ENCODE results near the gene CXCR6. TPM values are rescaled to one million over a fixed set of nuclear protein-coding genes. Genes with fewer than 3 reads are reported as not detected.

CXCR6 gene
- total RNA-seq, 1 donor from 2014 or later = not detected

DNA sequence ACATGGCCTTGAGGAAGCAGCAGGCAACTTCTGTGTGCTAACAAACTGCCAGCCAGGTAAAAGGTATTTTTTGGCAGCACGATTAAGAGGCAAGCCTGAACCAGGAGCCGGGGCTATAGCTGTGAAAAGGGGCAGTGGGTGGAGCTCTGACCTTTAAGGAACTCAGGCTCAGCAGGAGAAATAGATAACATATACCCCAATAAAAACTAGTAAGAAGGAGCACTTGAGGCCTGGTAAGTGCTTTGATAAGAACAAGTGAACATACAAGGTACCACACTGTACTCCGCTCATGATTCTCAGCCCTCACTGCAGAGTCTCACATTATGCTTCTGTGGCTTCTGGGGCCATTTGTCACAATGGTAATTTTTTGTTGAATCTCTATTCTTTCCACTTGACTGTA is 46.9 kb downstream of the CXCR6 start:
- Histone ChIP-seq H3K4me1 (ENCODE audit: insufficient read depth, low read length) (peaks cover 57% of the 10 kb centered on the region), H2AFZ (ENCODE audit: low read depth, low read length) (no peak overlapping the region), H3K4me2 (ENCODE audit: low read length) (no peak overlapping the region), H3K27me3 (ENCODE audit: insufficient read depth, low read length) (no peaks in the 10 kb centered on the region), H3K9me3 (ENCODE audit: insufficient read depth, low read depth, low read length) (no peaks in the 10 kb centered on the region), H3K79me2 (ENCODE audit: insufficient read depth, low read length) (peaks cover 38% of the 10 kb centered on the region), H3K4me3 (ENCODE audit: insufficient read depth, low read depth, low read length) (no peak overlapping the region), H3K36me3 (ENCODE audit: insufficient read depth, low read length) (no peaks in the 10 kb centered on the region), H3K27ac (ENCODE audit: low read depth, low read length) (no peak overlapping the region), H4K20me1 (ENCODE audit: insufficient read depth, low read length) (peaks cover 12% of the 10 kb centered on the region), H3K9ac (ENCODE audit: low read length) (no peak overlapping the region)
- H3K4me1 Mint-ChIP-seq (ENCODE audit: low read depth, unreplicated experiment) = peaks cover 49% of the 10 kb centered on the region
- no peak overlapping the region for H3K4me3 Mint-ChIP-seq (ENCODE audit: unreplicated experiment)
- H3K36me3 Mint-ChIP-seq (ENCODE audit: low read depth, unreplicated experiment) = no peaks in the 10 kb centered on the region
- no peaks in the 10 kb centered on the region for H3K9me3 Mint-ChIP-seq (ENCODE audit: unreplicated experiment)
- no peak for TF ChIP-seq EZH2 (IDR thresholded peaks at IDR 0.05; ENCODE audit: insufficient read depth, low read length)
- TF ChIP-seq, protein P1, sequence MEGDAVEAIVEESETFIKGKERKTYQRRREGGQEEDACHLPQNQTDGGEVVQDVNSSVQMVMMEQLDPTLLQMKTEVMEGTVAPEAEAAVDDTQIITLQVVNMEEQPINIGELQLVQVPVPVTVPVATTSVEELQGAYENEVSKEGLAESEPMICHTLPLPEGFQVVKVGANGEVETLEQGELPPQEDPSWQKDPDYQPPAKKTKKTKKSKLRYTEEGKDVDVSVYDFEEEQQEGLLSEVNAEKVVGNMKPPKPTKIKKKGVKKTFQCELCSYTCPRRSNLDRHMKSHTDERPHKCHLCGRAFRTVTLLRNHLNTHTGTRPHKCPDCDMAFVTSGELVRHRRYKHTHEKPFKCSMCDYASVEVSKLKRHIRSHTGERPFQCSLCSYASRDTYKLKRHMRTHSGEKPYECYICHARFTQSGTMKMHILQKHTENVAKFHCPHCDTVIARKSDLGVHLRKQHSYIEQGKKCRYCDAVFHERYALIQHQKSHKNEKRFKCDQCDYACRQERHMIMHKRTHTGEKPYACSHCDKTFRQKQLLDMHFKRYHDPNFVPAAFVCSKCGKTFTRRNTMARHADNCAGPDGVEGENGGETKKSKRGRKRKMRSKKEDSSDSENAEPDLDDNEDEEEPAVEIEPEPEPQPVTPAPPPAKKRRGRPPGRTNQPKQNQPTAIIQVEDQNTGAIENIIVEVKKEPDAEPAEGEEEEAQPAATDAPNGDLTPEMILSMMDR (IDR thresholded peaks at IDR 0.05; ENCODE audit: insufficient read depth, low read depth, low read length) = no peak
- no peaks in the 10 kb centered on the region for H3K27me3 Mint-ChIP-seq (ENCODE audit: low read depth, unreplicated experiment)
- no peak for FAIRE-seq
- DNase-seq (ENCODE audit: low read depth) = no peak
- no peak overlapping the region for H3K27ac Mint-ChIP-seq (ENCODE audit: unreplicated experiment)

DNA sequence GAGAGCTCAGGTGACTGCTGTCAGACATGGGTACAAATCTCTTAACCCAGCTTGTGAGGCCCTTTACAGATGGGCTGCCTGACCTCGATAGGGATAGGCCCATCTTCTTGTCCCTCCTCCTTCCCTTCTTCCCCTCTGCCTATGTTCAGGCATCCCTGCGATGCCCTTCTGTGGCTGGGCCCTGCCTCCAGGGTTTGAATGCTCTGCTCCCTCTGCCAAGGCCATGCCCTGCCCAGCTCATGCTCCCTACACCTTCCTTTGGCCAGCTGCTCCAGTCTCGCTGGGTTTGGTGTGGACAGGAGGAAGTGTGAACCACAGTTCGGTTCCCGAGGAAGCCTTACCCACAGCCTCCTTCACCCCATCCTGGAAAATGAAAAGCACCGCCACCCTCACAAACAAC is 48.1 kb downstream of the CXCR6 start:
- TF ChIP-seq, protein P1 (IDR thresholded peaks at IDR 0.05; ENCODE audit: insufficient read depth, low read depth, low read length) = no peak
- TF ChIP-seq EZH2 (IDR thresholded peaks at IDR 0.05; ENCODE audit: insufficient read depth, low read length) = no peak
- no peaks in the 10 kb centered on the region for H3K27me3 ChIP-seq (ENCODE audit: insufficient read depth, low read length)
- no peaks in the 10 kb centered on the region for H3K27me3 Mint-ChIP-seq (ENCODE audit: low read depth, unreplicated experiment)
- no peaks in the 10 kb centered on the region for H3K36me3 ChIP-seq (ENCODE audit: insufficient read depth, low read length)
- no peak overlapping the region for H3K4me3 ChIP-seq (ENCODE audit: insufficient read depth, low read depth, low read length)
- H3K4me2 ChIP-seq (ENCODE audit: low read length) = no peak overlapping the region
- FAIRE-seq (no peak), DNase-seq (ENCODE audit: low read depth) (no peak)
- H3K4me1 Mint-ChIP-seq (ENCODE audit: low read depth, unreplicated experiment) = peaks cover 41% of the 10 kb centered on the region
- peaks cover 51% of the 10 kb centered on the region for H3K4me1 ChIP-seq (ENCODE audit: insufficient read depth, low read length)
- H3K9me3 Mint-ChIP-seq (ENCODE audit: unreplicated experiment) = no peaks in the 10 kb centered on the region
- H3K36me3 Mint-ChIP-seq (ENCODE audit: low read depth, unreplicated experiment) = no peaks in the 10 kb centered on the region
- no peaks in the 10 kb centered on the region for H3K9me3 ChIP-seq (ENCODE audit: insufficient read depth, low read depth, low read length)
- no peak overlapping the region for H3K27ac ChIP-seq (ENCODE audit: low read depth, low read length)
- no peak overlapping the region for H3K9ac ChIP-seq (ENCODE audit: low read length)
- H3K79me2 ChIP-seq (ENCODE audit: insufficient read depth, low read length) = peaks cover 38% of the 10 kb centered on the region
- H4K20me1 ChIP-seq (ENCODE audit: insufficient read depth, low read length) = peaks cover 3% of the 10 kb centered on the region
- H3K4me3 Mint-ChIP-seq (ENCODE audit: unreplicated experiment) = no peak overlapping the region
- no peak overlapping the region for H3K27ac Mint-ChIP-seq (ENCODE audit: unreplicated experiment)
- no peak overlapping the region for H2AFZ ChIP-seq (ENCODE audit: low read depth, low read length)

DNA sequence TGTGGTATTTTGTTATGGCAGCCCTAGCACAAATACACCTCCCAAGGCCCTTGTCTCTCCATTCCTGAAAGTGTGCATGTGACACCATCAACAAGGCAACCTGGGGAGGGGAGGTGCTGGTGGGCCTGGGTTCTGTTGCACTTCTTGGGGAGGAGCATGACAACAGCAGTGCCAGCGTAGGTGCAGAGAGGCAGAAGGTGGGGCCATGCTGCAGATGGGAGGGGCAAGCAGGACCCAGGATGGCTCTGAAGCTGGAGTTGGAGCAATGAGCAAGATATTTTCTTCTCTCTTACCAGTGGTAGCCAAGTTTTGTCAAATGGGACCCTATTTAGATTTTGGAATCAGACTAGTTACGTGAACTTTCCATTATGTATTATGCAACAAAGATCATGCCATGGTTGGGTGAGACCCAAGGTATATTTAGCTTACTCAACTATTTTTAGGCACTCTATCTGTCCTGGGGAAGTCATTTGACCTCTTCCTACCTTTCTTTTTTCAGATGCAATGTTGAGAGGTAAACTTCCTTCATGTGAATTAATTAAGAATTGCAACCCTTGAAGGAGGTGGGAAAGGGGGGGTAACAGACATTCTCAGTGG is 49.0 kb downstream of the CXCR6 start:
- TF ChIP-seq, protein P1 (IDR thresholded peaks at IDR 0.05; ENCODE audit: insufficient read depth, low read depth, low read length) = no peak
- TF ChIP-seq EZH2 (IDR thresholded peaks at IDR 0.05; ENCODE audit: insufficient read depth, low read length) = no peak
- H3K9me3 ChIP-seq (ENCODE audit: insufficient read depth, low read depth, low read length) = no peaks in the 10 kb centered on the region
- Mint-ChIP-seq H3K4me3 (ENCODE audit: unreplicated experiment) (no peak overlapping the region), H3K27me3 (ENCODE audit: low read depth, unreplicated experiment) (no peaks in the 10 kb centered on the region), H3K27ac (ENCODE audit: unreplicated experiment) (no peak overlapping the region), H3K36me3 (ENCODE audit: low read depth, unreplicated experiment) (no peaks in the 10 kb centered on the region), H3K4me1 (ENCODE audit: low read depth, unreplicated experiment) (peaks cover 32% of the 10 kb centered on the region), H3K9me3 (ENCODE audit: unreplicated experiment) (no peaks in the 10 kb centered on the region)
- no peak overlapping the region for H3K27ac ChIP-seq (ENCODE audit: low read depth, low read length)
- H3K4me3 ChIP-seq (ENCODE audit: insufficient read depth, low read depth, low read length) = no peak overlapping the region
- H2AFZ ChIP-seq (ENCODE audit: low read depth, low read length) = no peak overlapping the region
- peak overlapping the region; percentile 45 for H3K4me2 ChIP-seq (ENCODE audit: low read length)
- no peak overlapping the region for H3K9ac ChIP-seq (ENCODE audit: low read length)
- no peaks in the 10 kb centered on the region for H3K36me3 ChIP-seq (ENCODE audit: insufficient read depth, low read length)
- peaks cover 3% of the 10 kb centered on the region for H4K20me1 ChIP-seq (ENCODE audit: insufficient read depth, low read length)
- no peak for FAIRE-seq
- H3K4me1 ChIP-seq (ENCODE audit: insufficient read depth, low read length) = peaks cover 43% of the 10 kb centered on the region
- no peaks in the 10 kb centered on the region for H3K27me3 ChIP-seq (ENCODE audit: insufficient read depth, low read length)
- H3K79me2 ChIP-seq (ENCODE audit: insufficient read depth, low read length) = peaks cover 33% of the 10 kb centered on the region
- DNase-seq (ENCODE audit: low read depth) = no peak
